Measurements from ENCODE around the gene CCKAR.

Gene CCKAR

GRCh38 chr4:26530099-26530498 lies 39.8 kb upstream of the CCKAR start:
- no peak overlapping the region for H2BK5ac ChIP-seq (ENCODE audit: low read depth, low read length, poor library complexity, severe bottlenecking)
- no peak overlapping the region for H2AK5ac ChIP-seq (ENCODE audit: low read length, severe bottlenecking)
- no peak overlapping the region for H4K8ac ChIP-seq (ENCODE audit: low read length)
- no peaks in the 10 kb centered on the region for H3K36me3 ChIP-seq (ENCODE audit: control insufficient read depth in 1 of 2, insufficient read depth in 2 of 2, low read depth in 1 of 2, low read length in 2 of 2)
- DNase-seq, result no peak
- WGBS, result 76% methylated on average over 3 of the region's 5 CpGs
- no peak overlapping the region for H4K91ac ChIP-seq (ENCODE audit: low read length)
- H2BK120ac ChIP-seq (ENCODE audit: low read depth, low read length), result no peak overlapping the region
- peaks cover 5% of the 10 kb centered on the region for H3K9me3 ChIP-seq (ENCODE audit: control insufficient read depth, low read length)
- no peak overlapping the region for H3K18ac ChIP-seq (ENCODE audit: low read depth in 1 of 2, low read length in 2 of 2)
- H3K4me3 ChIP-seq (ENCODE audit: insufficient read depth in 1 of 2, low read depth in 1 of 2, low read length in 2 of 2), result no peak overlapping the region
- H3K27ac ChIP-seq (ENCODE audit: low read length, poor library complexity, severe bottlenecking), result no peak overlapping the region
- no peak overlapping the region for H3K23ac ChIP-seq (ENCODE audit: low read length in 2 of 2)
- H3K4ac ChIP-seq (ENCODE audit: low read depth in 1 of 2, low read length in 2 of 2), result no peak overlapping the region
- no peak overlapping the region for H3K14ac ChIP-seq (ENCODE audit: low read length in 2 of 2)
- H2BK12ac ChIP-seq (ENCODE audit: low read length in 2 of 2), result no peak overlapping the region
- peaks cover 3% of the 10 kb centered on the region for H3K4me1 ChIP-seq (ENCODE audit: control insufficient read depth, insufficient read depth, low read depth, low read length)
- H2AFZ ChIP-seq (ENCODE audit: low read depth, low read length), result no peak overlapping the region
- H2BK15ac ChIP-seq (ENCODE audit: low read depth, poor library complexity, severe bottlenecking), result no peak overlapping the region
- no peak overlapping the region for H3K9ac ChIP-seq (ENCODE audit: low read length)
- H3K79me1 ChIP-seq (replicated peaks; ENCODE audit: low read length, poor library complexity, severe bottlenecking), result no peaks in the 10 kb centered on the region
- H3K27me3 ChIP-seq (ENCODE audit: control insufficient read depth in 1 of 2, insufficient read depth in 1 of 2, low read length in 2 of 2), result no peaks in the 10 kb centered on the region
- H3K4me2 ChIP-seq (ENCODE audit: low read length, poor library complexity, severe bottlenecking), result no peak overlapping the region

- no peak overlapping the region for H3K4me3 ChIP-seq (ENCODE audit: insufficient read depth in 1 of 2, low read depth in 1 of 2, low read length in 2 of 2)
- H2AK5ac ChIP-seq (ENCODE audit: low read length, severe bottlenecking), result no peak overlapping the region
- peak overlapping the region in 1 of 2 experiments; percentile 28 for H3K14ac ChIP-seq (ENCODE audit: low read length in 2 of 2)
- H4K8ac ChIP-seq (ENCODE audit: low read length), result no peak overlapping the region
- DNase-seq, result no peak
- 66% methylated on average over 5 of the region's 5 CpGs for WGBS
- H3K4me1 ChIP-seq (ENCODE audit: control insufficient read depth, insufficient read depth, low read depth, low read length), result peaks cover 5% of the 10 kb centered on the region
- peaks cover 5% of the 10 kb centered on the region for H3K9me3 ChIP-seq (ENCODE audit: control insufficient read depth, low read length)
- H2BK15ac ChIP-seq (ENCODE audit: low read depth, poor library complexity, severe bottlenecking), result no peak overlapping the region
- H3K9ac ChIP-seq (ENCODE audit: low read length), result no peak overlapping the region
- H2BK120ac ChIP-seq (ENCODE audit: low read depth, low read length), result no peak overlapping the region
- H2BK12ac ChIP-seq (ENCODE audit: low read length in 2 of 2), result no peak overlapping the region
- H3K23ac ChIP-seq (ENCODE audit: low read length in 2 of 2), result no peak overlapping the region
- H3K27me3 ChIP-seq (ENCODE audit: control insufficient read depth in 1 of 2, insufficient read depth in 1 of 2, low read length in 2 of 2), result no peaks in the 10 kb centered on the region
- H2AFZ ChIP-seq (ENCODE audit: low read depth, low read length), result no peak overlapping the region
- no peak overlapping the region for H3K18ac ChIP-seq (ENCODE audit: low read depth in 1 of 2, low read length in 2 of 2)
- no peak overlapping the region for H2BK5ac ChIP-seq (ENCODE audit: low read depth, low read length, poor library complexity, severe bottlenecking)
- H3K79me1 ChIP-seq (replicated peaks; ENCODE audit: low read length, poor library complexity, severe bottlenecking), result no peaks in the 10 kb centered on the region
- H3K27ac ChIP-seq (ENCODE audit: low read length, poor library complexity, severe bottlenecking), result no peak overlapping the region
- H4K91ac ChIP-seq (ENCODE audit: low read length), result no peak overlapping the region
- no peak overlapping the region for H3K4me2 ChIP-seq (ENCODE audit: low read length, poor library complexity, severe bottlenecking)
- H3K36me3 ChIP-seq (ENCODE audit: control insufficient read depth in 1 of 2, insufficient read depth in 2 of 2, low read depth in 1 of 2, low read length in 2 of 2), result no peaks in the 10 kb centered on the region
- H3K4ac ChIP-seq (ENCODE audit: low read depth in 1 of 2, low read length in 2 of 2), result no peak overlapping the region
These were observed 39.2 kb upstream of the CCKAR start for GRCh38 chr4:26529479-26529878.

GRCh38 chr4:26525771-26526150 lies 35.5 kb upstream of the CCKAR start:
- Histone ChIP-seq H2AFZ (ENCODE audit: low read depth, low read length) (no peak overlapping the region), H3K4ac (ENCODE audit: low read depth in 1 of 2, low read length in 2 of 2) (no peak overlapping the region), H3K4me3 (ENCODE audit: insufficient read depth in 1 of 2, low read depth in 1 of 2, low read length in 2 of 2) (no peak overlapping the region), H3K23ac (ENCODE audit: low read length in 2 of 2) (no peak overlapping the region), H3K27ac (ENCODE audit: low read length, poor library complexity, severe bottlenecking) (no peak overlapping the region), H4K91ac (ENCODE audit: low read length) (no peak overlapping the region), H3K36me3 (ENCODE audit: control insufficient read depth in 1 of 2, insufficient read depth in 2 of 2, low read depth in 1 of 2, low read length in 2 of 2) (no peaks in the 10 kb centered on the region), H2BK120ac (ENCODE audit: low read depth, low read length) (no peak overlapping the region), H2BK12ac (ENCODE audit: low read length in 2 of 2) (no peak overlapping the region), H3K9ac (ENCODE audit: low read length) (no peak overlapping the region), H3K4me2 (ENCODE audit: low read length, poor library complexity, severe bottlenecking) (no peak overlapping the region), H4K8ac (ENCODE audit: low read length) (no peak overlapping the region), H3K27me3 (ENCODE audit: control insufficient read depth in 1 of 2, insufficient read depth in 1 of 2, low read length in 2 of 2) (no peaks in the 10 kb centered on the region), H3K9me3 (ENCODE audit: control insufficient read depth, low read length) (peaks cover 5% of the 10 kb centered on the region), H2BK15ac (ENCODE audit: low read depth, poor library complexity, severe bottlenecking) (no peak overlapping the region), H3K4me1 (ENCODE audit: control insufficient read depth, insufficient read depth, low read depth, low read length) (peaks cover 5% of the 10 kb centered on the region), H3K18ac (ENCODE audit: low read depth in 1 of 2, low read length in 2 of 2) (no peak overlapping the region), H2AK5ac (ENCODE audit: low read length, severe bottlenecking) (no peak overlapping the region), H3K79me1 (replicated peaks; ENCODE audit: low read length, poor library complexity, severe bottlenecking) (no peaks in the 10 kb centered on the region), H2BK5ac (ENCODE audit: low read depth, low read length, poor library complexity, severe bottlenecking) (no peak overlapping the region), H3K14ac (ENCODE audit: low read length in 2 of 2) (peak overlapping the region in 1 of 2 experiments; percentile 53)
- WGBS, result 74% methylated on average over 3 of the region's 4 CpGs
- no peak for DNase-seq

GRCh38 chr4:26525136-26525770 lies 35.0 kb upstream of the CCKAR start:
- DNase-seq, result peak; percentile 54
- no peak overlapping the region for H2BK15ac ChIP-seq (ENCODE audit: low read depth, poor library complexity, severe bottlenecking)
- H2BK120ac ChIP-seq (ENCODE audit: low read depth, low read length), result no peak overlapping the region
- H3K9me3 ChIP-seq (ENCODE audit: control insufficient read depth, low read length), result peaks cover 2% of the 10 kb centered on the region
- no peaks in the 10 kb centered on the region for H3K79me1 ChIP-seq (replicated peaks; ENCODE audit: low read length, poor library complexity, severe bottlenecking)
- WGBS, result 89% methylated on average over 2 of the region's 3 CpGs
- H3K27ac ChIP-seq (ENCODE audit: low read length, poor library complexity, severe bottlenecking), result no peak overlapping the region
- H2AFZ ChIP-seq (ENCODE audit: low read depth, low read length), result no peak overlapping the region
- no peak overlapping the region for H3K18ac ChIP-seq (ENCODE audit: low read depth in 1 of 2, low read length in 2 of 2)
- no peak overlapping the region for H4K8ac ChIP-seq (ENCODE audit: low read length)
- peaks cover 5% of the 10 kb centered on the region for H3K4me1 ChIP-seq (ENCODE audit: control insufficient read depth, insufficient read depth, low read depth, low read length)
- no peak overlapping the region for H3K4me2 ChIP-seq (ENCODE audit: low read length, poor library complexity, severe bottlenecking)
- H2BK5ac ChIP-seq (ENCODE audit: low read depth, low read length, poor library complexity, severe bottlenecking), result no peak overlapping the region
- H3K23ac ChIP-seq (ENCODE audit: low read length in 2 of 2), result no peak overlapping the region
- H3K9ac ChIP-seq (ENCODE audit: low read length), result no peak overlapping the region
- H3K14ac ChIP-seq (ENCODE audit: low read length in 2 of 2), result no peak overlapping the region
- no peak overlapping the region for H2BK12ac ChIP-seq (ENCODE audit: low read length in 2 of 2)
- H3K36me3 ChIP-seq (ENCODE audit: control insufficient read depth in 1 of 2, insufficient read depth in 2 of 2, low read depth in 1 of 2, low read length in 2 of 2), result no peaks in the 10 kb centered on the region
- no peak overlapping the region for H3K4me3 ChIP-seq (ENCODE audit: insufficient read depth in 1 of 2, low read depth in 1 of 2, low read length in 2 of 2)
- no peaks in the 10 kb centered on the region for H3K27me3 ChIP-seq (ENCODE audit: control insufficient read depth in 1 of 2, insufficient read depth in 1 of 2, low read length in 2 of 2)
- no peak overlapping the region for H2AK5ac ChIP-seq (ENCODE audit: low read length, severe bottlenecking)
- no peak overlapping the region for H3K4ac ChIP-seq (ENCODE audit: low read depth in 1 of 2, low read length in 2 of 2)
- H4K91ac ChIP-seq (ENCODE audit: low read length), result no peak overlapping the region
